NK-92 (cell line): Measurements from ENCODE around the gene AMPH.
"Not testable (repeated sequence)": the region's sequence is repeated elsewhere in the genome, so short reads cannot be mapped to it uniquely, and the experiment has no call there.

Source experiments
- DNase-seq: peaks from one replicate; lab custom pipeline; 2025; ENCODE audit not compliant: unreplicated experiment; lab: John Stamatoyannopoulos, UW

The AMPH gene

DNA sequence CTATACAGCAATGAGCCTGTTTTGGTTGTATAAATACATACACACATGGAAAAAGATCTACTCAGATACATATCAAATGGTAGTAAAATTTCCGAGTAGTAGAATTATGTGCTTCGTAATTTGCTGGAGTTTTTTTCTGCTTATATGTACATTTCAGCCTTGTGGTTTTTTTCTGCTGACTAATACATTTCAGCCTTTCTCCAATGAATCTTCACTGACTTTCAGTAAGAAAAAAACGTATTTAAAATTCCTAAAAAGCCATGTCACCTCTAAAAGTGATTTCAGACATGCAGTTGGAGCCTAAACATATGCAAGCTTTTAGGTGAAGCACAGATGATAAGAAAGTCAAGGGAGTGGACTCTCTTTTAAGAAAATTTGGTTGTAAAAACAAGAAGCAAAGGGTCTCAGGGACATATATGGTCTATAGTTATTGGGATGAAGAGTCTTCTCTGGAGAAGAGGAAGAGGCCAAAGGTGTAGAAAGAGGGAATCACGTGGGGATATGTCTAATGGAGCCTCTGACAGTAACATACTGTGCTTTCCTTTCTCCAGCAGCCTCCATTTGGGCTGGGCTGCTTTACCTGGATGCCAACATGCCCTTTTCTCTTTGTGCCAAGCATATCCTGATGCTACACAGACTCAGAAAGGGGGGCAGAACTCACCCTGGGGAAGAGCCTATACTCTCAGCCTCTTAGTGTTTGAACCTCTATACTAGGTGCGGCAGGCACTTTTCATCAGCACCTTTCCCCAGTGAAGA is 2.4 kb downstream of the AMPH start:
- DNase-seq, result no peak

GRCh38 chr7:38625866-38626265 is 5.3 kb downstream of the AMPH start:
- DNase-seq, result no peak

- DNase-seq, result no peak
These were observed 15.5 kb downstream of the AMPH start for GRCh38 chr7:38615665-38616064.

DNA sequence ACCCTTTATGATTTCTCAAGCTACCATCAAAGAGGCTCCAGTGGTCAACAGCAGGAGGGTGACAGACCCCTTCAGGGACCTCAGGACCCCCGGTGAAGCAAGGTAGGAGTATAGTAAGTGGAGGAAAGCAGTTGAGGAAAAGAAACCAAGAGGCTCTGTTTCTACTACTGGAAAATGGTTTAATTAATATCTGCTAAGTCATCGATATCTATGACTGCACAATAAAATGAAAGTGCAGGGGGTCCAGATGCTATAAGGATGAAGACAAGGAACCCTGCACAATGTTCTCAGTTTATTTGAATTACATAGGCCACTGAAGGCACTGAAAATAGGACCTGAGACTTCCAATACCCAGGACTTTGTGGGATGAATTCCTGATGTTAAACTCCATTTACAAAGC is 23.7 kb downstream of the AMPH start:
- no peak for DNase-seq

DNA sequence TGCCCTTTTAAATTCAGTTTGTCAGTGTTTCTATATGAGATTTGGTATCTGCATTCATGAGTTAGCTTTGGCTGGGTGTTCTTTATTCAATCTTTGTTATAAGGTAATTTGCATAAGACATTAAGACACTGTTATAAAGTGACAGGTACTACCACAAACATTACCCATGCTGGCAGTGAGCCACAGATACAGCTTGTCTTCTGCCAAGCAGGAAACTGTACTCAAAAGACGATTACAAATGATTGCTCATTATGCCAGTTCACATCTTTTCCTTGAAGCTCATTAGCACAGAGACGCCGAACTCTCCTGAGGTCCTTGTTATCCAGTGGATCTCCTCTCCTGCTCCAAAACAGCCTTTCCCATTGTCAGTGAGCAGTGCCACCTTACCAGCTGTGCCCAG is 30.4 kb downstream of the AMPH start:
- DNase-seq, result no peak

DNA sequence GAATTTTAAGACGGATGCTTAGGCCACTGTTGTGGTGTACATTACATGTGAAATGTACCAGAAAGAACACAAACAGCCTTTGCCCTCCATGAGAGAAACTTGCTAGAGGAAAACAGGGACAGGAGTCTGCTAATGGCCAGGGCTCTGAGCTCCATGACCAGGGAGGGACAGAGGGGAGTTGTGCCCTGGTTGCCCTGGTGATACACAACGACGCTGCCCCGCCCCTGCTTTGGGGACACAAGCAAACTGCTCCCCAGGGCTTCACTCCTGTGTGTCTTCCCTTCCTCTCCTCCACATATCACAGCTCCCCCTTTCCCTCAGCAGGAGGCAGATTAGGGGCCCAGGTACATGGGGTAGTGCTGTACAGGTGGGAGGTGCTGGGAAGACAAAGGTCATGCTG is 36.2 kb downstream of the AMPH start:
- no peak for DNase-seq

DNA sequence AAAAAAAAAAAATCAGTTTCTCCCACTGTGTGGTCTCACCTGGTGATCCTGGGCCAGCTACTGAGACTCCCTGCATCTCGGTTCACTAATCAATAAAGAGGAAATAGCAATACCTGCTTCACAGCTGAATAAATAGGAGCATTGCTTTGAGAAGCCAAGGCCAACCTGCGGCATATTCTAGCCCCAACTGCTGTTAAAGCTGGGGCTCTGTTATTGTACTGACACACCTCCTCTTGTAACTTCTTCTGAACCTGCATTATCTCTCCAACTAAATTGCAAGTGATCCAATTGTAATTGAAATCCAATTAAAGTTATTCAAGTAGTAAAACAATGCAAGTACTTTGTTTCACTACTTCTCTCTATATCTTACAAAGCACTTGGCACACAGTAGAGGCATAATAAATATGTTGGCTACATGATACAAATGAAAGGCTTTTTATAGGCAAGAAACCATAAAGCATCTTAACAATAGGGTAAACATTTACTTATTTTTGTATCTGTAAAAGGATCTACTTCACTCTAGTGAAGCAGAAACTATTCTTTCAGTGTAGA is 38.4 kb downstream of the AMPH start:
- no peak for DNase-seq

DNA sequence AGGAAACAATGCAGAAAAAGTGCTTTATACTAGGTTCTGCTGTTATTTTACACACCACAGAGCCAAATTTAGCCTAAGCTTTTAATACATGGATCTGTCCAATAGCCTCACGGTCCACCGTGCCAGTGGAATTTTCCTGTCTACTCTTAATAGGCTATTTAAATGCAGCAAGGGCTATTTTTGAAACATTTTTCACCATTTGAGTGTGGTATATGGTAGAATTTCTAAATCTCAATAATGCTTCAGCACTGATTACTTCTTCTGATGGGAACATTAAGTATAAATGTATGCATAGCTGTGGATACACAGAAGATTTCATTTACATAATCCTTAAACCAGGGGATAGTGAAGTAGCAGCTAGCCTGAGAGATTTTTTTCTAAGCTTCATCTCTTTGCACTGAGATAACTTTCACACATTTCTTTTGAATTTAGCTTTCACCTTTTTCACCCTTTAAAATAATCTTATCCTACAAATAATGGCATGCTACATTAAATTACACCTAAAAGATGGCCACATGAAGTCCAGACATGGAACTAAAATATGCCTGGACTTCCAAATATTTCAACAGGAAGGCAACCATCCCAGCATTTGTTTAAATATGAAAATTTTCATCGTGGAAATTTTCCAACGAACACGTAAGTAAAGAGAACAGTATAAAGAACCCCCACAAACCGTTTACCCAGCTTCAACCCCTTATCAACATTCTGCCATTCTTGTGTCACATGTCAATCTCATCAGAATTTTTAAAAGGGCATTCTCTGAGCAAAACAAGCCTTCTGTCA is 45.4 kb downstream of the AMPH start:
- no peak for DNase-seq

DNA sequence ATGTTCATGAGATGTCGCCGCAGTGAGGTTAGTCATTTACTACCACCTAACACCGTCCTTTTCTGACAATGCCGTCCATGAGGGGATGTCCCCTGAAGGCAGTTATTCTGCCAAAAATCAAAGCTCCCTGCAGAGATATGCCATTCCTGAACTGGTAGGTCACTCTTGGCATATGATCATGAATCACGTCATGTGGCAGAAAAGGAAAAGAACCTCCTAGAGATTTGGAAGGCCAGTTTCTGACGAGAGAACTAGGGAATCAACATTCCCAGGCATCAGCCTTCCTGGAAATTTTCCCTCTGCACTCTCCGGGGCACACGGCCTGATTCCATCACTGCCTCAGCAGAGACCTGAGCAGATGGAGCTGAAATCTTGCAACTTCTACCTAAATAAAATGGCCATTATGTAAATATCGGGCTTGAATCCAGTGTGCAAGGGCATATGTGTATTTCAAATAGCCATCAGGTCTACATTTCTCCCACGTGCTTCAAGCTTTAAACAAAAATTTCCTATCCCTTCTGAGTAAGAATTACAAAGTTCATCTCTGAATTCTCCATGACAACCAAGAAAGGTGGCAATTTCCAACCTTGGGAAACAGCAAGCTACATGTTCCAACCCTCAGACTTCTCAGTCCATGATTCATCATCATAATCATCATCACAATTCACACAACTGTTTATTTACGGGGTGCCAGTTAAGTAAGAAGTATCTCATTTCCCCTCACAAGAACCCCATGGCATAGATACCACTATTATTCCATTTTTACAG is 46.5 kb downstream of the AMPH start:
- DNase-seq, result no peak

DNA sequence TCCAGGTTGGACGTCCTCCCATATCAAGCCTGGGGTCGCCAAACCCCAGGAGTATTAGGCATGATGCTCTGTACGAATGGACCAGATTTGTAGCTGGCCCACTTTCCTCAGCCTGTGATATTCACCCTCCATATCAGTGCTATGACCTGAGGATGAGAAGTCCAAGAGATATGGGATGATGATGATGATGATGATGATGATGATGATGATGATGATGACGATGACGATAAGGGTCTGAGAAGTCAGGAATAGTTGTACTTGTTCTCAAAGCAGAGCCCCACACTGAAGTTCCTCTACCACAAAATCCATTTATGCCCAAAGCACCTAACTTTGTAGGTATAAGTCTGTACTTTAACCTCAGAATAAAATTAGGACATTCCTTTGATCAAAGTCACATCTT is 50.7 kb downstream of the AMPH start:
- no peak for DNase-seq

DNA sequence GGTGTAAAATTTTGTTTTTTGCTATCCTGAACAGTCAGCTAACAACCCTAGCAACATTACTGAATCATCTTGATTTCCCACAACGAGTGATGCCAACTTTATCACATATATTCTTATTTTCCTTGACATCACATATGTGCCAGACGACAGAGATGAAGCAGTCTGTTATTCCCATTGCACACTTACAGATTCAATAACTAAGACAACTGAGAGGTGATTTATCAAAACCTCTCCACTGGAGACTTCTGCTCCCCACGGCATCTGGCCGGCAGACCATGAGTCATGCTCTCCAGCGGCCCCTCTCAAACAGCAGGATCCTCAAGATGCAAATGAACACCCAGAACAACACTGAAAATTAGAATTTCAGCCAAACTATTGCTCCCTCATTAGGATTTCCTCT is 57.1 kb downstream of the AMPH start:
- DNase-seq, result no peak

GRCh38 chr7:38571620-38572019 is 59.6 kb downstream of the AMPH start:
- not testable (repeated sequence) for DNase-seq

GRCh38 chr7:38568497-38568896 is 62.7 kb downstream of the AMPH start:
- no peak for DNase-seq

GRCh38 chr7:38565289-38565688 is 65.9 kb downstream of the AMPH start:
- no peak for DNase-seq

- no peak for DNase-seq
These were observed 67.4 kb downstream of the AMPH start for GRCh38 chr7:38563741-38564140.

GRCh38 chr7:38561166-38561565 is 70.0 kb downstream of the AMPH start:
- DNase-seq, result no peak

GRCh38 chr7:38558761-38559345 is 72.3 kb downstream of the AMPH start:
- DNase-seq, result no peak

DNA sequence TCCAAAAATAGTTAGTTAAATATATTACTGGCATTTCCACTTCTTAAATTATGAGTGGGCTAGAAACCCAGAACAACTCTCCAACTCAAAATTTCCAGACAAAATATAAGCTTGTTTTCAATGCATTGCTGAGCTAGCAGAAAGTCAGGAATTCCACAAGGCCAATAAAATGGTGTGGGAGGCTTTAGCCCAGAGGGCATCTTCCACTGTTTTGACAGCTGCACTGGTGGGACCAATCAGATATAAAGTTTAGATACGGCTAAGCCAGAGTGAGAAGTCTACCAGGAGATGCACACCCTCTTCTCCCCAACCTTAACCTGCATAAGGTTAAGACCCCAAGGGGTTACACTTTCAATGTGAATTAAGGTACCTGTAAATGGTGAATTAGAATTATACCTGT is 76.6 kb downstream of the AMPH start:
- no peak for DNase-seq

GRCh38 chr7:38550836-38551235 is 80.3 kb downstream of the AMPH start:
- no peak for DNase-seq

GRCh38 chr7:38548605-38549004 is 82.6 kb downstream of the AMPH start:
- no peak for DNase-seq

- DNase-seq, result no peak
These were observed 84.4 kb downstream of the AMPH start for GRCh38 chr7:38546763-38547162.
